Measurements from ENCODE around the gene ZNF181.

The ZNF181 gene

DNA sequence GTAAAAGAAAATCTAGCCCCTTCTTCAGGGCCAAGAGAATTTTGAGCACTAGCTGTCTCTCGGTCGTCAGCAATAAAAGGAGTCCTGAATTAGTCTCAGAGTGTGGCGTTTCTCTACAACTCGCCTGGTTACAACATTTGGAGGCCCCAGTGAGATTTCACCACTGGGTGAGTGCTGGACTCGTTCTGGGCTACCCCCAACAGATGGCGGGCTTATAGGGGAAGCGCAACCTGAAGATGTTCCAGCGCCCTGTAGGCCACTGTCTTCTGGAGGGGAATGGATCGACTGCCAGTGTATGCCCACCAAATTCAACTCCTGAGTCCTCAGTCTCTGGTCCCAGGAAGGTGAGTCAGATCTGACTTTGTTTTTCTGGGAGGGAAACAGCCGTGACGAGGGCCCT, 11.7 kb upstream of the ZNF181 start:
- Histone ChIP-seq H3K36me3 (no peaks in the 10 kb centered on the region), H3K27me3 (peaks cover 31% of the 10 kb centered on the region), H3K4me1 (no peaks in the 10 kb centered on the region), H3K4me3 (ENCODE audit: low read depth, low read length) (no peak overlapping the region), H3K9me3 (no peaks in the 10 kb centered on the region)
- TF ChIP-seq, protein P1, sequence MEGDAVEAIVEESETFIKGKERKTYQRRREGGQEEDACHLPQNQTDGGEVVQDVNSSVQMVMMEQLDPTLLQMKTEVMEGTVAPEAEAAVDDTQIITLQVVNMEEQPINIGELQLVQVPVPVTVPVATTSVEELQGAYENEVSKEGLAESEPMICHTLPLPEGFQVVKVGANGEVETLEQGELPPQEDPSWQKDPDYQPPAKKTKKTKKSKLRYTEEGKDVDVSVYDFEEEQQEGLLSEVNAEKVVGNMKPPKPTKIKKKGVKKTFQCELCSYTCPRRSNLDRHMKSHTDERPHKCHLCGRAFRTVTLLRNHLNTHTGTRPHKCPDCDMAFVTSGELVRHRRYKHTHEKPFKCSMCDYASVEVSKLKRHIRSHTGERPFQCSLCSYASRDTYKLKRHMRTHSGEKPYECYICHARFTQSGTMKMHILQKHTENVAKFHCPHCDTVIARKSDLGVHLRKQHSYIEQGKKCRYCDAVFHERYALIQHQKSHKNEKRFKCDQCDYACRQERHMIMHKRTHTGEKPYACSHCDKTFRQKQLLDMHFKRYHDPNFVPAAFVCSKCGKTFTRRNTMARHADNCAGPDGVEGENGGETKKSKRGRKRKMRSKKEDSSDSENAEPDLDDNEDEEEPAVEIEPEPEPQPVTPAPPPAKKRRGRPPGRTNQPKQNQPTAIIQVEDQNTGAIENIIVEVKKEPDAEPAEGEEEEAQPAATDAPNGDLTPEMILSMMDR (IDR thresholded peaks at IDR 0.05; ENCODE audit: low read depth, low read length): no peak
- no peak for DNase-seq

DNA sequence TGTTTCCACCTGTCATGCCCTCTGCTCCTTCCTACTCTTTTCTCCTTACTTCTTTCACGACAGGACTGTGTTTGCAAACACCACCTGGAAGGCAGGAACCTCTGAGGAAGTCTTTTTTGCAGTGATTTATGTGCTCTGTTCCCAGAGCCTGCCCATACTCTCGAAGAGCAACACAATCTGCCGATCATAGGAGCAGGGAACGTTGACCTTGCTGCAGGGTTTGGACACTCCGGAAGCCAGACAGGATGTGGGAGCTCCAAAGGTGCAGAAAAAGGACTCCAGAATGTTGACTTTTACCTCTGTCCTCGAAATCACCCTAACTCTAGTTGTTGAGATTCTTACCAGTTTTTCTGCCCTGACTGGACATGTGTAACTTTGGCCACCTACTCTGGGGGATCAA, 8.6 kb upstream of the ZNF181 start:
- DNase-seq: no peak
- H3K9me3 ChIP-seq: no peaks in the 10 kb centered on the region

DNA sequence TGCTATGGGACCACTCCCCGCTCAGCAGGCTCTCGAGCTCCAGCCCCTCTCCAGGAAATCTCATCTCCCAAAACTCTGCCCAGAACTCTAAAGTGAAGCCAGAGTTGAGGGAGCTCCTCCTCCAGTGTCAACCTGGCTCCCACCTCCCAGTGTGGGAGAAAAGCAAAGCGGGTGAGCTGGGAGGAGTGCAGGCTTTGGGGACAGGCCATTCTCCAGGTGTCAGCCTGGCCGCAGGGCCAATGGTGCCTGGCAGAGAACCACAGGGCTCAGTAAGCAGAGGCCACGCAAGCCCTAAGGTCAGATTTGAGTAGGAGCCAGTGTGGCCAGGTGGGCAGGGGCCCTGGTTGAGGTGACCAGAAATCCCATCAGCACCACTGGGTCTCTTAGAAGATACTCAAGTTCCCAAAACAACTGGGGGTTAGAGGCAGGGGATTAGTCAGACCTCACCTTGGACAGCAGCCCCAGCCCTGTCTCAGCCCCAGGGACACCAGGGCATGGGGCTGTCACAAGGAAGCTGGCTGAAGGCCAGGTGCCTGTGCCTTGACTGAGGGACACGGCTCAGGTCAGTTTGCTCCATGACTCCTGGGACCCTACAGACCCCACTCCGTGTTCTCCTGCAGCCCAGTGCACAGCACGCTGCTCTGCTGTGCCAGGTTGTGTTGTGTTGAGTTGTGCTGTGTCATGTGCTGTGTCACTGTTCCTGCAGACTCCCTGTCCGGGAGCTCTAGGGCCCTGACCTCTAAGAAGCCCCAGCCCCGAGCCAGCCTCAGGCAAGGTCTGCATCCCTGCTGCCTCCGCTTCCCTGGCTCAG, 2.8 kb upstream of the ZNF181 start:
- Histone ChIP-seq H3K36me3 (no peaks in the 10 kb centered on the region), H3K4me1 (no peaks in the 10 kb centered on the region), H3K4me3 (ENCODE audit: low read depth, low read length) (no peak overlapping the region), H3K9me3 (no peaks in the 10 kb centered on the region), H3K27me3 (0 out of 2 replicates have a peak, but pooled peaks cover 3% of the 10 kb centered on the region)
- TF ChIP-seq, protein P1 (IDR thresholded peaks at IDR 0.05; ENCODE audit: low read depth, low read length): no peak
- DNase-seq: no peak

More for the DNA sequence above, 8.6 kb upstream of the ZNF181 start:
- TF ChIP-seq, protein P1 (IDR thresholded peaks at IDR 0.05; ENCODE audit: low read depth, low read length): no peak
- Histone ChIP-seq H3K36me3 (no peaks in the 10 kb centered on the region), H3K4me1 (no peaks in the 10 kb centered on the region), H3K27me3 (peaks cover 28% of the 10 kb centered on the region), H3K4me3 (ENCODE audit: low read depth, low read length) (no peak overlapping the region)

DNA sequence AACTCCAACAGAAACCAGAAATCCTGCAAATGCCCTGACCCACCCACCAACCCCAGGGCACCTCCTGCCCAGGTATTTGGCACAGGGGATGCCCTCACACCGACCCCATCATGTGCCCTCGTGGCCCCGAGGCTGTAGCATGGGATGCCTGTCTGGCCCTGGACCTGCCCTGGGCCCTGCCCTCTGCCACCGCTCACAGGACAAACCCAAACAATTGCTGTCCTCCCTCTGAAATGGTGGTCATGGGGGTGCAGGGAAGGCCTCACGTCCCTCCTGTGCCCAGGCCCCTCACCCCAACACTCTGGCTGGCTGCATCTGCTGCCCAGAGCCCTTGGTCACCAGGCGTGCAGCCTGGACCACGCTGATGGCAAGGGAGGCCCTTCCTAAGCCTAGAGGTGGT, 2.1 kb upstream of the ZNF181 start:
- Histone ChIP-seq H3K4me3 (ENCODE audit: low read depth, low read length) (no peak overlapping the region), H3K36me3 (no peaks in the 10 kb centered on the region), H3K27me3 (no peaks in the 10 kb centered on the region), H3K9me3 (no peaks in the 10 kb centered on the region), H3K4me1 (no peaks in the 10 kb centered on the region; the same call in 1 of the 2 replicates)
- no peak for DNase-seq
- TF ChIP-seq, protein P1 (IDR thresholded peaks at IDR 0.05; ENCODE audit: low read depth, low read length): no peak

DNA sequence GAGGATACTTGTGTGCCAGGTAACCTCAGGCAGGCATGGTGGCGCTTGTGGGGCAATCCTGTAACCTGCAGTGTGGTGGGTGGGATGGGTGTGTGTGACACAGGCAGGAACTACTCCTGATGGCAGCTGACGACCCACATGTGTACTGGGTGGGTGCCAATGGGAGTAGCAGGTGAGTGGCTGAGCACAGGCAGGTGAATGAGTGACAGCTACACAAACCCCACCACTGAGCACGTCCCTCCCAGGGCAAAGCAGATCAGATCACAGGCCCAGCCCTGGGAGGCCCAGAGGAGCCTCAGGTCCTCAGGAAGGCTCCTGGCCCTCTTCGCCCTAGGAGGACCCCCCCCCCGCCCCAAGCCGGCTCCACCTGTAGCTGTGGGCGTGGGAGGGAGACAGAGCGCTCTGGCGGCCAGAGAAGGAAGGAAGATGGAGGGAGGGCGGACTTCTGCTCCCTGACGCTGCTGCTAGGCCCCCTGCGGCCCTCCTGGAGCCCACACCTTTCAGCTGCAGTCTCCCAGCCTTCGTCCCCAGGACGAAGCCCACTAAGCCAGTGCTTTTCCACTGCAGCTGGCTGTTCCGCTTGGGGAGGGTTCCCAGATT, 1.3 kb upstream of the ZNF181 start:
- H3K36me3 ChIP-seq: no peaks in the 10 kb centered on the region
- DNase-seq: no peak
- no peaks in the 10 kb centered on the region for H3K27me3 ChIP-seq
- no peaks in the 10 kb centered on the region for H3K9me3 ChIP-seq
- TF ChIP-seq, protein P1 (IDR thresholded peaks at IDR 0.05; ENCODE audit: low read depth, low read length): no peak
- H3K4me1 ChIP-seq: no peaks in the 10 kb centered on the region; the same call in 1 of the 2 replicates
- peak overlapping the region; percentile 78 for H3K4me3 ChIP-seq (ENCODE audit: low read depth, low read length)

DNA sequence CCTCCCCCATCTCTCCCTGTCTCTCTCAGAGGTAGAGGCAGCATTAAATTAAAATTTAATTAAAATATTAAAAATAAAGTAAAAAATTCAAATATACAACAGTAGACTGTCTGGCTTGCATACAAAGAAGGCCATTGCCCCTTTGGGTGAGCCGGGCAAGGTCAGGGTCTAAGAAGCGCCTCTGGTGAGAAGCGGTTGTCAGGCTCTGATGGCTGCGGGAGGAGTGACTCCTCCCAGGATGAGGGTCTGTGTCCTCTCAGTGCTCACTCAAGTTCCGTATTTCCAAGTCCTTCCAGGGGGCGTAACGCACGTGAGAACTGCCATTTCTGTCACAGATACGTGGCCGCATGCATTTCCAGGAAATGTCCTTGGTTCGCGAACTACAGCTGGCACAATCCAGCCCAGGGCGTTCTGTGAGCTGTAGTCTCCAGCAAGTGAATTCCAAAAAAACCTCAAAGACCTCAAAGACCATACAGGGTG, 737 bp upstream of the ZNF181 start:
- no peak for DNase-seq
- Histone ChIP-seq H3K36me3 (no peaks in the 10 kb centered on the region), H3K4me1 (no peaks in the 10 kb centered on the region; the same call in 1 of the 2 replicates), H3K27me3 (no peaks in the 10 kb centered on the region), H3K4me3 (ENCODE audit: low read depth, low read length) (peak overlapping the region; percentile 78), H3K9me3 (no peaks in the 10 kb centered on the region)
- TF ChIP-seq, protein P1 (IDR thresholded peaks at IDR 0.05; ENCODE audit: low read depth, low read length): no peak

All from BE2C (cell line).